ENCODE measurements around the gene VPS16.

GRCh38 chr20:2864626-2865025 is 24.1 kb downstream of the VPS16 start:
- no peak for TF ChIP-seq CTCF (IDR thresholded peaks at IDR 0.05)
- TF ChIP-seq POLR2A (IDR thresholded peaks at IDR 0.05): no peak
- TF ChIP-seq POLR2AphosphoS5 (IDR thresholded peaks at IDR 0.05): no peak
